ENCODE measurements around the gene AVPR2. TPM values are rescaled to one million over a fixed set of nuclear protein-coding genes. Genes with fewer than 3 reads are reported as not detected.

AVPR2 gene
- total RNA-seq: not detected in 2 replicates

DNA sequence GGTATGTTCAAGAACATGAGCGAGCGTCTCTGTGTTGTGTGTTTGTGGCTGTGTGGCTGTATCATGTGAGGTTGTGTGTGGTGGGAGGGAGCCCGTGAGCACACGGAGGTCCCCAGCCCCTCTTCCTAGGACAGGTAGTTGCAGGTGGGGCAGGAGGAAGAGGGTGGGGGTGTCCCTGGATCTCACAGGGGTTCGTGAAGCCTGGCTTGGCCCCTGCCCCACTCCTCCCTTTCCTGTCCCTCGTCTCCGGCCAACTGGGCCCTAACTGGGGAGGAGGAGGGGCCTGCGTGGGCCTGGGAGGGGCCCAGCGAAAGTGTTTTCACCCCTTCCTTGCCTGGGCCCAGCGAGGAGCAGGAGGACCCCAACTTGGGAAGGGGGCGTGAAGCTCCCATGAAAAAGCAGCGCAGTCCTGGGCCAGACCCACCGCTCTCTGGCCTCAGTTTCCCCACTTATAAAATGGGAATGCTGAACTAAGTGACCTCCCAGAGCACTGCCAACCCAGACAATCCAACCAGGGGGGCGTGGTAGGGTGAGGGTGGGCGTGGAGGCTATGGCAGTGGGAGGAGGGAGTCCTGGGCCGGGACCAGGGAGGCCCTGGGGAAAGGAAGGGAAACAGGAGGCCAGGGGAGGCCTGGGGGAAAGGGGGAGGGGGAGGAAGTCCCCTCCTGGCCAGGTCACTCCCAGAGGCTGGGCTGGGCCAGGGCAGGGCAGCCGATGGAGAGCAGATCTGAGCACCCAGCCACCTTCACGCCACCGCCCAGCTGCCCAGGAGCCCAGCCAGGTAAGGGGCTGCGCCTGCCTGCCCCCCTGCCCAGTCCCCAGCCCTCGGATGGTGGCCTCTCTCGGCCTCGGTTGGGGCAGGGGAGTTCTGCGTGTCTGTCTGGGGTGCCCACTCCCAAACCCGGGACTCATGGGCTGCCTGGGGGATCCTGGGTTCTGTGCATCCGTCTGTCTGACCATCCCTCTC lies at the start of gene AVPR2:
AVPR2 (plus strand) TSS at position 683 of the 967 bp plus-strand sequence. CDS start 473 bp downstream, outside the sequence.

DNA sequence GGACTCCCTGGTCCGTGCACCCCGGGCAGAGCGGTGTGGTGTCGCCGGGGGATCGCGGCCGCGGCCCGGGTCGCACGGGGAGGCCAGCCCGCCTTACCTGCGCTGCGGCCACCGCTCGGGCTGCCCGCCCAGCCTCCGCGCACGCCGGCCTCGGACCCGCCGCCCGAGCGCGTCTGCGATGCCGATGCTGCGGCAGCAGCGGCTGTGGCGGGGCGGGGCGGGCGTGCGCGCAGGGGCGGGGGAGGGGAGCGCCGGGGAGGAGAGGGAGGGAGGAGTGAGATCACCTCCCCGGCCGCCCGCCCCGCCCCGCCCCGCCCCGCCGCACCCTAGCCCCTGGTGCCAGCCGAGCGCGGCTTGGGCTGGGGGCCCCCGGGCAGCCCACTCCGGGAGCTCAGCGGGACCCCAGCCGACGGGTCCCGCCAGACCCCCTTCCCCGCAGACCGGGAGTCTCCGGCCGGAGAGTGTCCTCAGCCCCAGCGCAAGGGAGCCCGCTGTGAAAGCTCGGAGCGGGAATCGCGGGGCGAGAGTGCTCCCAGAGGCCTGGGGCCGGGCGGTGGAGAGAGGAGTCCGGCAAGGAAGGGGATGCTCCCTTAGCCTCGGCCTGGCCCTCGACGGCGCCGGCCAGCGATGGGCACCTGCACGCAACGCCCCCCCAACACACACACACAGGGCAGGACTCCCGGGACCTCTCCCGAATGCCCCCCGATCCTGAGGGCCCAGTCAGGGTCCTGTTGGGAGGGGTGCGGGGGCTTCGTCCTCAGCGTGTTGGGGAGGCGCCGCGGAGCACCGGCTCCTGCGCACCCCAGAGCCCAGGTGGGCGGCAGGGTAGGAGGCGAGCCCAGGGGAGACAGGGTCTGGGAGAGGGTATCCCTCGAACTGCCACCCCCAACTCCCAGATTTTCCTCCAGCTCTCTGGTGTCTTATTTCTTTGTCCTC lies 18.2 kb upstream of the AVPR2 start, which contains the start of gene L1CAM:
L1CAM (minus strand) TSS at position 206 of the 936 bp plus-strand sequence. CDS start 10,337 bp downstream, outside the sequence.

GRCh38 chrX:153925739-153926551 lies 21.5 kb downstream of the AVPR2 start, which contains the start of gene ARHGAP4:
TSS of gene ARHGAP4 (minus strand) at chrX:153926264. CDS start at chrX:153926202, 62 bp downstream.

DNA sequence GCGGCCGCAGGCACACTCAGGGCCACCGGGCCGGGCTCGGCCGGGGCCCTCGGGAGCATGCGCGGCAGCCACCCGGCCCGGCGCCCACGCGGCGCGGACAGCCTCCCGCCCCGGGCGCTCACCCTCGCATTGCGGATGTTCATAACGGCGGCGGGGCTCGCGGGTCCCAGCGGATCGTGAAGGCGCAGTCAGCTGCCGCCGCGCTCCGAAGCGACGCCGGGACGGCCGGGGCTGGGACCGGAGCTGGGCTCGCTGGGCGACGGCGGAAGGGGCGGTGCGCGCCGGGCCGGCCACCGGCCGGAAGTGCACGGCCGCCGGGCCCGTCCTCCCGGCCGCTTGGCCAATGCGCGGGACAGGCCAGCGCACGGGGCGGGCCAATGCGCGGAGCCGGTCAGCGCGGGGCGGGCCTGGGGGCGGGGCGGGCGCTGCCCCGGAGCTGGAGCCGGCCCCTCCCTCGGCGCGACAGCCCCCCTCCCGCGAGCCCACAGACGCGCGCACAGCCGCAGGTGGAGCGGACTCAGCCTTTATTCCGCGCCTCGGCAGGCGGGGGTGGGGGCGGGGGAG lies 30.4 kb downstream of the AVPR2 start, which contains the start of gene NAA10:
NAA10 (minus strand) TSS at position 276 of the 564 bp plus-strand sequence; CDS start at position 143, 133 bp downstream.

GRCh38 chrX:153944140-153944799 lies 39.8 kb downstream of the AVPR2 start, which contains the start of gene RENBP:
TSS of gene RENBP (minus strand) at chrX:153944643. CDS start at chrX:153944610, 33 bp downstream.

Other genes with a start within 250 kb of the AVPR2 start
- not detected in 2 replicates for gene PNCK, start 230.9 kb upstream of the AVPR2 start, total RNA-seq
- gene SLC6A8, start 216.7 kb upstream of the AVPR2 start, total RNA-seq: 12.4 and 24.2 TPM in 2 replicates
- gene BCAP31, start 180.3 kb upstream of the AVPR2 start, total RNA-seq: 245 and 312 TPM in 2 replicates
- gene ABCD1, start 179.8 kb upstream of the AVPR2 start, total RNA-seq: 13.8 and 18.3 TPM in 2 replicates
- 11.0 and 11.4 TPM in 2 replicates for gene PLXNB3, start 140.4 kb upstream of the AVPR2 start, total RNA-seq
- not detected in 2 replicates for gene SRPK3, start 123.6 kb upstream of the AVPR2 start, total RNA-seq
- gene IDH3G, start 110.3 kb upstream of the AVPR2 start, total RNA-seq: 53.2 and 57.8 TPM in 2 replicates
- 177 and 318 TPM in 2 replicates for gene SSR4, start 110.0 kb upstream of the AVPR2 start, total RNA-seq
- 0.29 and 0.33 TPM in 2 replicates for gene PDZD4, start 74.1 kb upstream of the AVPR2 start, total RNA-seq
- under 0.01 and 0.19 TPM in 2 replicates for gene L1CAM, start 18.5 kb upstream of the AVPR2 start, total RNA-seq
- gene ARHGAP4, start 21.6 kb downstream of the AVPR2 start, total RNA-seq: 5.3 and 20.6 TPM in 2 replicates
- 84.9 and 138 TPM in 2 replicates for gene NAA10, start 30.4 kb downstream of the AVPR2 start, total RNA-seq
- gene RENBP, start 40.0 kb downstream of the AVPR2 start, total RNA-seq: 9.8 and 10.0 TPM in 2 replicates
- 52.6 and 58.8 TPM in 2 replicates for gene HCFC1, start 67.1 kb downstream of the AVPR2 start, total RNA-seq
- gene TMEM187, start 68.1 kb downstream of the AVPR2 start, total RNA-seq: 1.9 and 8.2 TPM in 2 replicates
- 78.5 and 94.4 TPM in 2 replicates for gene IRAK1, start 115.2 kb downstream of the AVPR2 start, total RNA-seq
- gene MECP2, start 193.0 kb downstream of the AVPR2 start, total RNA-seq: 32.3 and 33.8 TPM in 2 replicates
- not detected in 2 replicates for gene OPN1LW, start 239.6 kb downstream of the AVPR2 start, total RNA-seq

Data from vein endothelial cell (primary cell).